GM13977 (cell line): ENCODE results near the gene CD96.

Experiments
- DNase-seq: peaks from one replicate; pipeline ENCODE4 v3.0.0; 2012; ENCODE audit warnings: low spot score
- CTCF ChIP-seq: IDR thresholded peaks from 2 replicates; pipeline ENCODE4 v1.5.1; 2012; ENCODE audit warnings: mild to moderate bottlenecking, control low read depth; ENCODE audit not compliant: insufficient read depth; ENCODE audit errors: extremely low read depth, missing control alignments
- in situ Hi-C: fragments of 300-500 bp; cut with MboI; formaldehyde crosslinking; loops from one replicate; pipeline ENCODE4 v1.12.0; 2022; ENCODE audit warnings: low sequenced_read_pairs, low pct_unique_long_range_greater_than_20kb, mixed read lengths, inconsistent platforms; ENCODE audit not compliant: unreplicated experiment

CD96 gene

GRCh38 chr3:111662907-111663306 lies 120.9 kb downstream of the CD96 start:
- no peak for DNase-seq
- no peak for TF ChIP-seq CTCF
- in situ Hi-C loops: no loop called here

GRCh38 chr3:111666041-111666735 lies 124.2 kb downstream of the CD96 start:
- DNase-seq: no peak
- TF ChIP-seq CTCF: no peak
- in situ Hi-C loops: no loop called here

- no peak for DNase-seq
- in situ Hi-C loops: no loop called here
- TF ChIP-seq CTCF: no peak
Measured at GRCh38 chr3:111667170-111667569, 125.2 kb downstream of the CD96 start.

GRCh38 chr3:111667621-111668239 lies 125.7 kb downstream of the CD96 start:
- peak; percentile 45 for DNase-seq
- in situ Hi-C loops: no loop called here
- TF ChIP-seq CTCF: no peak

- no peak for TF ChIP-seq CTCF
- in situ Hi-C loops: no loop called here
- no peak for DNase-seq
Measured at GRCh38 chr3:111668326-111668725, 126.3 kb downstream of the CD96 start.

GRCh38 chr3:111668888-111669488 lies 127.0 kb downstream of the CD96 start:
- in situ Hi-C loops: no loop called here
- TF ChIP-seq CTCF: peak; percentile 78
- DNase-seq: peak; percentile 36
